Inflammatory macrophage treated with lipopolysaccharide for 4 hours (primary cell): ENCODE results near the gene PNMT.
A peak's percentile ranks its signal among the peaks of the same experiment; 100 is the strongest.

Experiments used
- DNase-seq: peaks from one replicate; pipeline ENCODE4 v3.0.0-alpha.2; 2020

Gene PNMT

DNA sequence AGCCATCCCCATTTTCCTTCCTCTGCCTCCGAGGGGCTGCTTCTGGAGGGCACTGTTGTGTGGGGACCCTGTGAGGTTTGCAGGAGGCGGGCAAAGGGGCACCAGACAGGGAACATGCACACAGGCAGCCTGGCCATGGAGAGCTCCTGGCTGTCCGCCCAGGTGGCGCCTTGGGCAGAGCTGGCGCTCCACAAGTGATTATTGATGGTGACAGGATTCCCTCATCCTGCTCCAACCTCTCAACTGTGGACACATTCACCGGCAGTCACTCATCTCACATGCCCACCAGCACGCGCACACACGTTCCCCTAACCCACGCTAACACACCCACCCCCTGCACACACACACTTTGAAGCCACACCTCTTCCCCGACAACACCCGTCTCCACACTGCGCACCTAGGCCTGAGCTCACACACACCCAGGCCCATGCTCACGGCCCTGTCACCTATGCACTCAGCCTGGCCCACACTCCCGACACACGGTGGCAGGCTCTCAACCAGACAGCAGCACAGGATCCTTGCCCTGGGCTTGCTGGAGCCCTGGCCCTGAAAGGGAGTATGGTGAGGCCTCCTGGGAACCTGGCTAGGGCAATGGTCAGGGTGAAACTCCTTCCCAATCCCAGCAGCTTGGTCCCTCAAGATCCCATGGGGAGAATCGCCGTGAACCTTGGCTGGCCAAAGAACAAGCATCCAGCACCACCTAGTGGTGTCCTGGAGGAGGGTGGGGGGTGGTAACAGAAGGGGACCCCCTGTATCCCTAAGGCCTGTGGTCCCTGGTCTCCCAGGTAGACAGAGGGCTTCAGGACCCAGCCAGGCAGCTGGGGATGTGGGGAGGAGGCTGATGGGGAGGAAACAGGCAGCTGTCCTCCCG lies 3.6 kb downstream of the PNMT start:
- DNase-seq, result no peak

- no peak for DNase-seq
Measured at GRCh38 chr17:39672522-39673334, 4.5 kb downstream of the PNMT start.

GRCh38 chr17:39673335-39674081 lies 5.3 kb downstream of the PNMT start:
- no peak for DNase-seq

DNA sequence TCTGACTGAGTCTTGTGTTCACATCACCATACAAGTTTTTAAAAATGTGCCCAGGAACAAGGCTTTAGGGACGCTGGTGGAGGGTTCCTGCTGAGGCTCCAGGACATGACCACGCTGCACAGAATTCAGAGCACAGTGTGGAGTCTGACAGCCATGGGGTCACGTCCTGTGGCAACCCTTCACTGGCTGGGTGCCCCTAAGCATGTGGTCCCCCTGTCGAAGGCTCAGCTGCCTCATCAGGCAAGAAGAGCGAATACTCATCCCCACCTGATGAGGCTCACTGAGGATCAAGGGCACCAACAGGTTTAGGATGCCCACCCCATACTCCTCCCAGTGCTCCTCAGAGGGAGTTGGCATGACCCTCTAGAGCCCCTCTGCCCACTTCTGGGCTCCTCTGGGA lies 5.9 kb downstream of the PNMT start:
- no peak for DNase-seq

GRCh38 chr17:39674702-39675389 lies 6.6 kb downstream of the PNMT start:
- no peak for DNase-seq

DNA sequence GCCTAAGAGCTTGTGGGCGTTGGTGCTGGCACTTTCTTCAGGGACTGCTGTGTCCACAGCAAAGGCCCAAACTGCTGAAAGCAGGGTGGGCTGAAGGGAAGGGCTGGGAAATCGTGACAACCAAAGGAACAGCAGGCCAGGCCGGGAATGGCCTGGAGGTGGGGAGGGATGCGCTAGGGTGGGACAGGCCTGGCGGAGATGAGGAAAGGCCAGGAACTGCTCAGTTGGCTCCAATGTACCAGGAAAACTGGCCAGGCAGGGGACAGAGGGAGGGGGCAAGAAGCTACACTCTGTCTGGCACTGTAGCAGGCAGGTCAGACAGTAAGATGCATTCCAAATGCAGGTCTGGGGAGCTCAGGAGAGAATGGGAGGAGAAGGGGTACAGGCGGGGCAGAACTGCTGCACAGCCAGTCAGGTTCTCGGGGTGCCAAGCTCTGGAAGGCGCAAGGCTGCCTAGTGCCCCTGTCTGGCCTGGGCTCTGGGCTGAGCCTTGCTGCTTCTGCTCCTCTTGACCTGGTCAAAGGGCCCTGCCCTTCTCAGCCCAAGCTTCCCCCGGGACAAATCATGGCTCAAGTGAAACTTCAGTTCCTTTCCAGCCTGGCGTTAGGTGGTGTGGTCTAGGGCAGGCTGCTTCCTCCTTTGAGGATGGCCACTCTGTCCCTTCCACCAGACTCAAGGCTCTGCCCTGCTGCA lies 7.3 kb downstream of the PNMT start:
- no peak for DNase-seq

GRCh38 chr17:39676198-39676819 lies 8.1 kb downstream of the PNMT start:
- DNase-seq, result peak; percentile 29

GRCh38 chr17:39677072-39677471 lies 8.8 kb downstream of the PNMT start:
- DNase-seq, result no peak

DNA sequence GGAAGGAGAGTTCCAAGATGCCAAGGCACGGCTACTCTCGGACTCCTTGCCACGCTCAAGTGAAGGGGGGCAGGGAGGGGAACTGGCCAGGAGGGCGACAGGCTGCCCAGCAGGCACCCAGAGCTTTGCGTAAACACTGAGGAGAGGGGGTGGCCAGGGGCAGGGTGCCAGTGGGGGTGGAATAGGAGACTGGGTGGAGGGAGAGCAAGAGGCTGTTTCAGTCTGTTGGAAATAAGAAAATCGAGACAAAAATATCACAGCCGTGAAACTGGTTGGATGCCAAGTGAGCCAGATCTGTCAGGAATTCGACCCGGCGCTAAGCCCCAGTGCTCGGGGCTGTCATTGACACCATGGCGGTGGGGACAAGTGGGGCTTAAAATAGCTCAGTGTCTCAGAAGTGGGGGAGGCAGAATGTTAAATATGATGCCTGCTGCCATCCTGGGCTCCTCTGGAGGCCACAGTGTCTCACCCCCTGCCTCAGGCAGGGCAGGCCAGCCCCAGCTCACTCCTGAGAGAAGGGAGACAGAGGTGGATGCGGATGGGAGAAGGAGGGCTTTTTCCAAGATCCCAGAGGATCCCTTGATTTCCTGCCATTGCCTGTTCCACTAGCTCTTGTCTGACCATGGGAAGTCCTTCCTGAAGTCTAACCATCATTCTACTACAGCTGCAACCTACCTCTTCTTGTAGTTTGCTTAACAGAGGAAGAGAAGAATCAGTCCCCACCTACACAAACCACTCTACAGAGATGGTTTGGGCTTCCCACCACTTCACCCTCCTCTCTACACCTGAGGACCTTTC lies 9.5 kb downstream of the PNMT start:
- DNase-seq, result no peak

DNA sequence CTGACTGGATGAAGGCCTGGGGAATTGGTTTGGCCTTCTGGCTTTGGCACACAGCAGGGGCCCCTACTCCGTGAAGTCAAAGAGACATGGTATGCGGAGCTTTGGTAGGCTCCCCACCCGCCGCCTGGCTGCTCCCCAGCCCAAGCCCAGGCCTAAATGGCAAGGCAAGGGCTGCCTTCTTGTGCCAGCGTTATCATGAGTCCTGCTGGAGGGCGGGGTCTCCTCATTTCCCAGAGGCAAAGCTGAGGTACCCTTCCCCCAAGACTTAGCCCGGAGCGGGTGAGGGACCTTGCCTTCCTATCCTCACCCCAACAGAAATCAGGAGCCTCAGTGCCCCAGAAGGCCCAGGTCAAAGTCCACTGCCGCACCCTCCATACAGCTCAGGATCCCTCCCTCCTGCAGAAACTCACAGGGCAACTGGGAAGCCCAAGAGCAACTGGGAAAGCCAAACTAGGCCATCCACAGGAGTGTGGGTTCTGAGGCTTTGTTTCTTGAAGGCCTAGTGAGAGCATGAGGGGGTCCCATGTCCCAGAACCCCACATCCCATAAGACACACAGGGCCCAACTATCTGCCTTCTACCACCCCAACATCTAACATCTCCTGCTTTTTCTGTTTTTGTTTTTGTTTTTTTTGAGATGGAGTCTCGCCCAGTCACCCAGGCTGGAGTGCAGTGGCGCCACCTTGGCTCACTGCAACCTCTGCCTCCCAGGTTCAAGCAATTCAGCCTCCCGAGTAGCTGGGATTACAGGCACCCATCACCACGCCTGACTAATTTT lies 10.3 kb downstream of the PNMT start:
- DNase-seq, result no peak

DNA sequence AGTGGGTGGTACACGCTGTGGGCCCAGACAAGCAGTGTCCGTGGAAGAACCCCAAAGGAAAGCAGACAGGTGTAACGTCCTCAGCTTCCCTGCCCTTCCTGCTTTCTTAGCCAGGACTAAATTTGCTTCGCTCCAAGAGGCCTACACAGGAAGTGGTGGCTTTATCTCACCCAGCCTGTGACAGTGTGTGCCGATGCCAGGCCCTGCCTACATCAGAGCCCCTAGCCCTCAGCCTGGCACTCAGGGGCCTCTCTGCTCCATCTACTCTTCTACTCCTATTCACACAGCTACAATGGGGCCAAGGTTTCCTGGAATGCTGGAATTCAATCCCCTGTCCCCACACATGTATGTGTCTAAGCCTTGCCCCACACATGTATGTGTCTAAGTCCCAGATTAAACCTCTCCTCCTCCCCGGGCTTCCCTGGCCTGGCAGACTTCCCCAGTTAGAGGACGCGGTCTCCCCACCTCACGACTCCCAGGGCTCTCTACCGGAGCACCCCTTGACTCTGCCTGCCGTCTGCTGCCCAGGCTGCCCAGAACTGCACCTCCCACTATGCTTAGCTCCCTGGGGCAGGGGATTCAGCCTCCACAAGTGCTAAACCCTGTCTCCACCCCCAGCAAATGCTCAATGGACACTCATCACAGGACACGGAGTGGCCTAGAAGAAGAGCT lies 11.4 kb downstream of the PNMT start:
- DNase-seq, result no peak

GRCh38 chr17:39683295-39683939 lies 15.2 kb downstream of the PNMT start:
- DNase-seq, result no peak

DNA sequence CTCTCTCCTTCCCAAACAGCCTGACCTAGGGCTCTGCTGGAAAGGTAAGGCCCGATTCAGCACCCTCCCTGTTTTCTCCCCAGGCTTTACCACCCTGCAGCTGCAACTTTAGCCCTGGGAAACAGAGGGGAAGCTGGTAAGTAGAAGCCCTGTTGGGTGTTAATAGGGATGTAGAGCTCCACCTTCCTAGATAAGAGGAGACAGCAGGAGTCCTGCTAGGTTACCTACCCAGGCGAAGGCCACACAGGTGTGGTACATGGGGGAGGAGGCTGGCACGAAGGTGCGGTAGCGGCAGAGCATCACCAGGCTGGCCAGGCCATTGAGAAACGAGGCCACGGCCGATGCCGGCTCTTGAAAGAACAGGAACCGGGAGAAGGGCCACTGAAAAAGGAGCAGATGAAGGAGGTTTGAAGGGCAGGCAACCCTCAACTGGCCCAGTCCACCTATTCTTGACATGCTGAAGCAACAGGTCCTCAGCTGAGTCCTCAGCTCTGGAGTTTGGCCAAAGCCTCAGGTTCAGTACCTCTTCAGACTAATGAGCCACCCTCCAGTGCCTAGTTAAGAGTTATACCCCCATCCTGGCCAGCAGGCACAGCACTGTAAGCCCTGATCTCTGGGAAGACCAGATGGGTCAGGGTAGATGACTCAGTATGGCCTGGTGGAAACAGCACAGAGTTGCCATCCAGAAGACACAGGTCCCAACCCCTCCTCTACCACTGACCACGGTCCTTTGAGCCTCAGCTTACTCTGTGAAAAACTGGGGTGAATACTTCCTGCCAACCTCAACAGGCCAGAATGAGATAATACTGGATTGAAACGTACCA lies 16.3 kb downstream of the PNMT start:
- DNase-seq, result no peak

GRCh38 chr17:39687101-39687545 lies 18.9 kb downstream of the PNMT start:
- no peak for DNase-seq

GRCh38 chr17:39687546-39688474 lies 19.6 kb downstream of the PNMT start, which contains the start of gene PGAP3:
TSS of gene PGAP3 (minus strand) at chr17:39688057. CDS start at chr17:39688014, 43 bp downstream.
- peak; percentile 88 for DNase-seq

DNA sequence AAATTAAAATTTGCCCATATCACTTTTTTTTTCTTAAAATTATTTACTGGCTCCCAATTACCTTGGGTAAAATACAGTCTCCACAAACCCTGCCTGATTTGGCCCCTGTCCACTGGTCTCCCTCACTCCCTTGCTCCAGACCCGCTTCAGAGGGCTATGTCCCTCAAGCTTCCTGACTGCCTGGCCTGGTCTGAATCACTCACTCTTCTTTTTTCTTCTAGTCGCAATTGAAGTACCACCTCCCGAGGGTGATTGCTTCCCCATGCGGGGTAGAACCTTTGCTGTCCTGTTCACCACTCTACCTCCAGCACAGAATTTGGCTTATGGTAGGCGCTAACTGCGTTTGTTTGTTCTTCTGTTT lies 20.2 kb downstream of the PNMT start:
- DNase-seq, result no peak

DNA sequence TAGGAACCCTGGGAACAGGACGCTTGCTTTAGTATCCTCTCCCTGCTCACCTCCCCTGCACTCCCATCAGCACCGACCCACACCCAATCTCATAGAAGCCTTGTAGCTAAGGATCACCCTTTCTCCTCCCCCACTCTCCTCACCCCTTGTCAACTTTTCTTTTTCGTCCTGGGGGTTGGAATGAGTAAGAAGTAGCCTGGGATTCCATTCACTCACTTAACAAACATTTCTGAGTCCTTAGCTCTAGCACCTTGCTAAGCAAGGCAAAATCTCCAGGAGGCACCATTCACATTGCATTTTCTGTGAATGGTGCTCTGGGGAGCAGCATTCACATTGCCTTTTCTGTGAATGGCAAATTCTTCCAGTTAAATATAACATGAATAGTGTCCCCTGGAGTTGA lies 20.7 kb downstream of the PNMT start:
- no peak for DNase-seq
